ENCODE data around the gene ACTG2. TPM values are rescaled to one million over a fixed set of nuclear protein-coding genes. Genes with fewer than 3 reads are reported as not detected.
"Not testable (repeated sequence)": the region's sequence is repeated elsewhere in the genome, so short reads cannot be mapped to it uniquely, and the experiment has no call there.

ACTG2 gene
- total RNA-seq, 3 donors from 2014 or later = 53.1 to 3,506 (median 391) TPM

DNA sequence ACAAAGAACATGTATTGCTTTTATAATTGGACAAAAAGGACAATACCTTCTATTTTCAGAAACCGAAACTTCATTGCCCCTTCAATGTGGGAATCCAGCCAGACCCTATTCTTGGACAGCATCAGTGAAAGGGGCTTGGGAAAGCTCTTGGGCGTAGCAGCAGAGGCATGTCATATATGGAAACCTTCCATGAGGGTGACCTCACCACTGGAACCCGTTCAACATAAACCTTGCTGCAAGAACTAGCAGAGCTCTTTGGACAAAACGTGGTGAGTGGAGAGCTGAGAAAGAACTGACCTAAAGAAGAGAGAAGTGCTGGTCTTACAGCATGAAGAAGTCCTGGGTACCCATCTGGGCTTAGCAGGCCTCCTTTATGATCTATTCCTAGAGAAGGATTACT is 22.7 kb upstream of the ACTG2 start:
- no peaks in the 10 kb centered on the region for H3K4me1 ChIP-seq (ENCODE audit: low read depth)
- DNase-seq (peak in 1 of 3 donors; percentile 59), ATAC-seq (peak; percentile 37)
- H3K9me3 ChIP-seq = no peaks in the 10 kb centered on the region
- H3K4me3 ChIP-seq = no peak overlapping the region
- intact Hi-C loops (cut with DNase I, micrococcal nuclease) = no loop called here
- H3K36me3 ChIP-seq (ENCODE audit: low read depth) = no peaks in the 10 kb centered on the region
- TF ChIP-seq, protein P1, sequence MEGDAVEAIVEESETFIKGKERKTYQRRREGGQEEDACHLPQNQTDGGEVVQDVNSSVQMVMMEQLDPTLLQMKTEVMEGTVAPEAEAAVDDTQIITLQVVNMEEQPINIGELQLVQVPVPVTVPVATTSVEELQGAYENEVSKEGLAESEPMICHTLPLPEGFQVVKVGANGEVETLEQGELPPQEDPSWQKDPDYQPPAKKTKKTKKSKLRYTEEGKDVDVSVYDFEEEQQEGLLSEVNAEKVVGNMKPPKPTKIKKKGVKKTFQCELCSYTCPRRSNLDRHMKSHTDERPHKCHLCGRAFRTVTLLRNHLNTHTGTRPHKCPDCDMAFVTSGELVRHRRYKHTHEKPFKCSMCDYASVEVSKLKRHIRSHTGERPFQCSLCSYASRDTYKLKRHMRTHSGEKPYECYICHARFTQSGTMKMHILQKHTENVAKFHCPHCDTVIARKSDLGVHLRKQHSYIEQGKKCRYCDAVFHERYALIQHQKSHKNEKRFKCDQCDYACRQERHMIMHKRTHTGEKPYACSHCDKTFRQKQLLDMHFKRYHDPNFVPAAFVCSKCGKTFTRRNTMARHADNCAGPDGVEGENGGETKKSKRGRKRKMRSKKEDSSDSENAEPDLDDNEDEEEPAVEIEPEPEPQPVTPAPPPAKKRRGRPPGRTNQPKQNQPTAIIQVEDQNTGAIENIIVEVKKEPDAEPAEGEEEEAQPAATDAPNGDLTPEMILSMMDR (IDR thresholded peaks at IDR 0.05) = no peak

DNA sequence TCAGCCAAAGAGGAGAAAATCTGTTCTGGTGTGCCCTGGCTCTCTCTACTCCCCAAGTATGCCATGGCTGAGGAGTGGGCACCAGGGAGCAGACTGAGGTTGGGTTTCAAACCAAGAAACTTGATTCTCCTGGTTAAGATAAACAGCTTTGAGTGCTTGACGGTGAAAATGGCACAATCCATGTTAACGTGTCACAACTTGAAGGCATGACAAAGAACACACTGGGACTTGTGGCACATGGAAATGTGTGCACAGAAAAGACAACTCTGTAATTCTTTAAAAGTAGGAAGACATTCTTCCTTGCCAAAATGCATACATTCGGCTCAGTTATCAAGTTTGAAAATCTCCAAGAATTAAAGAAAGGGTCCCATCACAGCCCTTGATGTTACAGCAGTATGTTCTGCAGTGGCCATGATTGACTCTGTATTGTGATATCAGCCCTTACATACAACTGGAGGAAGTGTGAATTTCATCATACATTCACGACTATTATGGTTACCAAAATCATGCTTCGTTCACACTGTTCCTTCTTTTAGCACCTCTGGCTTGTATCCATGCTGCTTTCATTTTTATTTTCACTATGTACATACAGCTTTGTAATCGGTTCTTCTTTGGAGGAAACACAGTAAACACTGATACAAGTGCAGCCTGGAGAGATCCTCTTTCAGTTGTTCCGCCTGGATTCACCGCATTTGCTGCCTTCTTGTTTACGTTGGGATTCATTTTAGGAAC is 15.6 kb upstream of the ACTG2 start:
- DNase-seq (no peak), ATAC-seq (peak; percentile 73)
- Histone ChIP-seq H3K36me3 (ENCODE audit: low read depth) (no peaks in the 10 kb centered on the region), H3K9me3 (no peaks in the 10 kb centered on the region), H3K4me3 (no peak overlapping the region), H3K4me1 (ENCODE audit: low read depth) (no peaks in the 10 kb centered on the region)
- TF ChIP-seq, protein P1 (IDR thresholded peaks at IDR 0.05) = no peak
- intact Hi-C loops (cut with DNase I, micrococcal nuclease) = no loop called here

DNA sequence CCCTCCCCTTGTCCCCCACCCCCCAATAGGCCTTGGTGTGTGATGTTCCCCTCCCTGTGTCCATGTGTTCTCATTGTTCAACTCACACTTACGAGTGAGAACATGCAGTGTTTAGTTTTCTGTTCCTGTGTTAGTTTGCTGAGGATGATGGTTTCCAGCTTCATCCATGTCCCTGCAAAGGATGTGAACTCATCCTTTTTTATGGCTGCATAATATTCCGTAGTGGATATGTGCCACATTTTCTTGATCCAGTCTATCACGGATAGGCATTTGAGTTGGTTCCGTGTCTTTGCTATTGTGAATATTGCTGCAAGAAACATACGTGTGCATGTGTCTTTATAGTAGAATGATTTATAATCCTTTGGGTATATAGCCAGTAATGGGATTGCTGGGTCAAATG is 14.8 kb upstream of the ACTG2 start:
- H3K9me3 ChIP-seq; H3K4me3 ChIP-seq; intact Hi-C loops (cut with DNase I, micrococcal nuclease); H3K4me1 ChIP-seq (ENCODE audit: low read depth); ATAC-seq; H3K36me3 ChIP-seq (ENCODE audit: low read depth); DNase-seq: not testable (repeated sequence)

DNA sequence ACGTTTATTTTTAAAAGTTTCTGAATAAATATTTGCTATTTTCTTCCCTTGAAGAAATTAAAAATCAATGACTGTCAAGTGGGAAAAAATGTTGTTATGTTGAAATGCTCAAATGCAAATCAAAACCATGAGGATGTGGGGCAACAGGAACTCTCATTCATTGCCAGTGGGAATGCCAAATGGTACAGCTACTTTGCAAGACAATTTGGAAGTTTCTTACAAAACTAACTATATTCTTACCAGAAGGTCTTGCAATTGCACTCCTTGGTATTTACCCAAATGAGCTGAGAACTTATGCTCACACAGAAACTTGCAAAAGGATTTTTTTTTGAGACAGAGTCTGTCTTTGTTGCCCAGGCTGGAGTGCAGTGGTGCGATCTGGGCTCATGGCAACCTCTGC is 7.4 kb upstream of the ACTG2 start:
- intact Hi-C loops (cut with DNase I, micrococcal nuclease) = no loop called here
- no peak overlapping the region for H3K4me3 ChIP-seq

DNA sequence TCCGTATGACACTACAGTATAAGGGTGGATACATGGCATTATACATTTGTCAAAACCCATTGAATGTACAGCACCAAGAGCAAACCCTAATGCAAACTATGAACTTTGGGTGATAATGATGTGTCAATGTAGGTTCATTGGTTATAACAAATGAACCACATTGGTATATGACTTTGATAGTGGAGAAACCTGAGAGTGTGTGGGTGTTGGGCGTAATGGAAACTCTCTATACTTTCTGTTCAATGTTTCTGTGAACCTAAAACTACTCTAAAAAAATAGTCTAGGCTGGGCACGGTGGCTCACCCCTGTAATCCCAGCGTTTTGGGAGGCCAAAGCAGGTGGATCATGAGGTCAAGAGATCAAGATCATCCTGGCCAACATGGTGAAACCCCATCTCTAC is 6.5 kb upstream of the ACTG2 start:
- intact Hi-C loops (cut with DNase I, micrococcal nuclease) = no loop called here
- H3K4me1 ChIP-seq (ENCODE audit: low read depth) = no peaks in the 10 kb centered on the region
- ATAC-seq = no peak
- H3K36me3 ChIP-seq (ENCODE audit: low read depth) = no peaks in the 10 kb centered on the region
- TF ChIP-seq, protein P1 (IDR thresholded peaks at IDR 0.05) = no peak
- DNase-seq = no peak
- no peaks in the 10 kb centered on the region for H3K9me3 ChIP-seq
- no peak overlapping the region for H3K4me3 ChIP-seq

More for the DNA sequence above, 7.4 kb upstream of the ACTG2 start:
- H3K9me3 ChIP-seq = no peaks in the 10 kb centered on the region
- ATAC-seq = no peak
- TF ChIP-seq, protein P1 (IDR thresholded peaks at IDR 0.05) = no peak
- no peaks in the 10 kb centered on the region for H3K4me1 ChIP-seq (ENCODE audit: low read depth)
- no peaks in the 10 kb centered on the region for H3K36me3 ChIP-seq (ENCODE audit: low read depth)
- DNase-seq = no peak

DNA sequence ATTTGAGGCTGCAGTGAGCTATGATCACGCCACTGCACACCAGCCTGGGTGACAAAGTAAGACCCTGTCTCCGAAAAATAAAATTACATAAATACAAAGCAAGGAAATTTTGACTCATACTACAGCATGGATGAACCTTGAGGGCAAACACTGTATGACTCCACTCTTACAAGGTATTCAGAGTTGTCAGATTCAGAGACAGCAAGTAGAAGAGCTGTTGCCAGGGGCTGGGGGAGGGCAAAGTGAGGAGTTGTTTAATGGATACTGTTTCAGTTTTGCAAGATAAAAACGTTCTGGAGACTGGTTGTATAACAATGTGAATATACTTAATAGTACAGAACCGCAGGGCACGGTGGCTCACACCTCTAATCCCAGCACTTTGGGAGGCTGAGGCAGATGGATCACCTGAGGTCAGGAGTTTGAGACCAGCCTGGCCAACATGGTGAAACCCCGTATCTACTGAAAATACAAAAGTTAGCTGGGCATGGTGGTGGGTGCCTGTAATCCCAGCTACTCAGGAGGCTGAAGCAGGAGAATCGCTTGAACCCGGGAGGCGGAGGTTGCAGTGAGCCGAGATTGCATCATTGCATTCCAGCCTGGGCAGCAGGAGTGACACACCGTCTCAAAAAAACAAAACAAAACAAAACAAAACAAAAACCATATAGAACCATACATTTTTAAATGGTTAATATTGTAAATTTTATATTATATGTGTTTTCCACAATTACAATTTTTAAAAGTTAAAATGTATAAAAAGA is 5.0 kb upstream of the ACTG2 start:
- H3K36me3 ChIP-seq (ENCODE audit: low read depth); DNase-seq; H3K4me1 ChIP-seq (ENCODE audit: low read depth); intact Hi-C loops (cut with DNase I, micrococcal nuclease); H3K4me3 ChIP-seq; ATAC-seq; H3K9me3 ChIP-seq: not testable (repeated sequence)
